Natural killer cell treated with Interleukin-12 subunit alpha and Interleukin-12 subunit beta and Interleukin-15 and Interleukin-18, amount 100 ng/mL, for 72 hours (primary cell): ENCODE results near the gene PPARGC1A. TPM values are rescaled to one million over a fixed set of nuclear protein-coding genes. Genes with fewer than 3 reads are reported as not detected.

Experiments used
- ATAC-seq, 2 donors: fragments of 150-1000 bp; cut with Tn5 transposase in 1 of 2; sonication (Bioruptor Pico), chemical (Tn5 transposase) in 1 of 2; 2 replicates each; pipeline ENCODE4 v1.10.0; 2021
- DNase-seq: peaks from one replicate; pipeline ENCODE4 v3.0.0; 2022; ENCODE audit warnings: low spot score
- H3K27ac Mint-ChIP-seq, 2 donors: 1 replicate in 1 of 2; 2 replicates in 1 of 2; pipeline ENCODE4 v1.8.0; 2022; ENCODE audit warnings: mixed read lengths in 2 of 2, mild to moderate bottlenecking in 1 of 2, moderate library complexity in 1 of 2
- H3K27me3 Mint-ChIP-seq, 2 donors: 1 replicate in 1 of 2; 2 replicates in 1 of 2; pipeline ENCODE4 v1.8.0; 2022; ENCODE audit warnings: mixed read lengths in 2 of 2
- H3K36me3 Mint-ChIP-seq: one replicate; pipeline ENCODE4 v1.8.0; 2022; ENCODE audit warnings: mixed read lengths
- H3K4me1 Mint-ChIP-seq, 2 donors: 1 replicate in 1 of 2; 2 replicates in 1 of 2; pipeline ENCODE4 v1.8.0; 2022; ENCODE audit warnings: low read depth in 2 of 2, mixed read lengths in 2 of 2, mild to moderate bottlenecking in 1 of 2
- H3K4me3 Mint-ChIP-seq: one replicate; pipeline ENCODE4 v1.8.0; 2022; ENCODE audit warnings: mixed read lengths
- H3K9me3 Mint-ChIP-seq: 2 replicates; pipeline ENCODE4 v1.8.0; 2022; ENCODE audit warnings: mixed read lengths
- total RNA-seq, 2 donors: library from RNA; stranded (reverse); gene quantifications; one replicate each; pipeline ENCODE4 v1.2.3, GENCODE V29; 2022

The PPARGC1A gene
- total RNA-seq, 2 donors from 2014 or later = not detected

DNA sequence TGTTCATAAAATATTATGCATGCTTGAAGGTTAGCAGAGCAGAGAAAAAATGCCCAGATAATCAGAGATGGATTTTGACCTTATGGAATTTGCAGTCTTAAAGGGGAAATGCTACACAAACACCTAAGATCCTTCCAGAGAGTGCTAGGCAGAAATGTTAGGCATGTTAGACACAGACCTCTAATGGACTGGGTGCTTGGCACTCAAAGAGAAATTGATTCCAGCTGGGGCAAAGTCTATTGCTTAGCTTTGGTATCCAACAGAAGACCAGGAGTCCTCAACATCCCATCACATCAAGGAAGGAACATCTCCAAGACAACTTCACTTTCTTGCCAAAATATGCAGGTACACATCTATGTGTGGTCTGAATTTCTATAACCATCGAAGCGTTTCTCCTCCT lies 32.2 kb upstream of the PPARGC1A start:
- ATAC-seq (no peak), DNase-seq (no peak)
- Mint-ChIP-seq H3K4me3 (no peak overlapping the region), H3K36me3 (peaks cover 5% of the 10 kb centered on the region), H3K4me1 (no peaks in the 10 kb centered on the region), H3K27me3 (no peaks in the 10 kb centered on the region), H3K9me3 (peaks cover 19% of the 10 kb centered on the region), H3K27ac (no peak overlapping the region)

DNA sequence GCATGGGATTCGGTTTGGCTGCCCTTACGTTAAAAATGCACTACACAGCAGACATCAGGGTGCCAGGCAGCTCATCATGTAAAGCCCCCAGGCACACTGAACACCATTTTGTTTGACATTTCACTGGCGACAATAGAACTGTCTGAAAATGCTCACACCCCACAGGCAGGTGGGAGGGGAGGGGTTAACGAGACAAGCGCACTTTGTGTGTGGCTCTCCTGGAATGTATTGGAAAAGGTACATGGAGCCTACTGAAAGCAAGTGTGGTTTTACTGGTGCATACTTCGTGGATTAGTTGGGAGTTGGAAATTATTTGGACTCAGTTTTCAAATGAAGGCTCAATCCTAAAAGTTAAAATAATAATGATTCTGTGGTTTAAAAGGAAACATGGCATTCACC lies 31.6 kb upstream of the PPARGC1A start:
- no peak overlapping the region for H3K4me3 Mint-ChIP-seq
- no peak for DNase-seq
- no peak for ATAC-seq
- no peak overlapping the region for H3K27ac Mint-ChIP-seq
- no peaks in the 10 kb centered on the region for H3K27me3 Mint-ChIP-seq
- H3K9me3 Mint-ChIP-seq = peaks cover 19% of the 10 kb centered on the region
- H3K36me3 Mint-ChIP-seq = peaks cover under 1% of the 10 kb centered on the region
- no peaks in the 10 kb centered on the region for H3K4me1 Mint-ChIP-seq

DNA sequence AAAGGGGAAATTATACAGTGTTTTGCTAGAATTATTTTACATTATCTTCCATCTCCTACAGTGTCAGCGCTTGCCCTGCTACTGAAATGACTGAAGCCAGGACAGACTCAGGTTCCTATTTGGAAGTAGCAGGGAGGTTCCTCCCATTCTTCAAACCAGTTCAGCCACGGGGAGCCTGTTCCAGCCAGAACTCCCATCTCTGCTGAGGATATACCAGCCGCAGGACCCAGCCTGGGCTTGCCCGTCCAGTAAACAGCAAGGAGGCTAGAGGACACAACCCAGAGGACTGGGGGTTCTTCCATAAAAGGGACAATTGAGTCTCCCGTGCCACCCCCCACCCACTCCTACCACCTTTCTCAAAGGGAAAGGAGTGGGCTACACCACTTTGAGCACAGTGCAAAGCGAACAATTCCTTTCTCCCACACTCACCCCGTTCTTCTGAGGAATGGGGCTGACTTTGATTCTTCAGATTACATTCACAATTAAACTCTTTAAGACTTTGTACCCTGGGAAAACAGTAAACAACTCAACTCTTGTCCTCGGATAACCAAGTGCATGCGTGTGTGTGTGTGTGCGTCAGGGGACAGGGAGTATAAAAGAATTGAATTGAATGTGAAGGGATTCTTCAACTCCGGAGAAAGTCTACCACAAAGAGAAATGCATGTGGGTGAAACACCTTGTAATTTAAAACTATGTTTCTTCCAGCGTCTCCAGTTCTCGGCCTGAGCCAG lies 31.0 kb upstream of the PPARGC1A start:
- H3K9me3 Mint-ChIP-seq = peaks cover 15% of the 10 kb centered on the region
- H3K4me1 Mint-ChIP-seq = no peaks in the 10 kb centered on the region
- H3K27ac Mint-ChIP-seq = no peak overlapping the region
- ATAC-seq = no peak
- H3K4me3 Mint-ChIP-seq = no peak overlapping the region
- H3K27me3 Mint-ChIP-seq = no peaks in the 10 kb centered on the region
- no peak for DNase-seq
- H3K36me3 Mint-ChIP-seq = no peaks in the 10 kb centered on the region

DNA sequence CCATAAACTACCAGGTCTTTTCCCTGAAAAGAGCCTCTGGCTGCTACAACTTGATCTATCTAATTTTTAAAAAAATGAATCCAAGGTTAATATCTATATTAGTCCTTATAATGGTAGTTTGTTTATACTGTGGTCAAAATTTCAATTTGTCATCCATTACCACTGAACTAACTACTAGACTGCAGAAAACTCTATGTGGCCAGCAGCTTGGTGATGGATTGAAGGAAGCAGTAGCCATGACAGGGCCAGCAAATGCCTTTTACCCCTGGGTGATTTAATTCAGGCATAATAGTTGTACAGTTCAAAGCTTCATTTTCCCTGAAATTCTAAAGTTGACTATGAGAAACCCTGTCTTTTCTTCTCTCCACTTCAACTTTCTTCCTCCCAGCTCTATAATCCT lies 30.4 kb upstream of the PPARGC1A start:
- peaks cover 11% of the 10 kb centered on the region for H3K9me3 Mint-ChIP-seq
- H3K36me3 Mint-ChIP-seq = no peaks in the 10 kb centered on the region
- ATAC-seq = no peak
- no peak overlapping the region for H3K27ac Mint-ChIP-seq
- DNase-seq = no peak
- no peaks in the 10 kb centered on the region for H3K4me1 Mint-ChIP-seq
- no peak overlapping the region for H3K4me3 Mint-ChIP-seq
- H3K27me3 Mint-ChIP-seq = no peaks in the 10 kb centered on the region

DNA sequence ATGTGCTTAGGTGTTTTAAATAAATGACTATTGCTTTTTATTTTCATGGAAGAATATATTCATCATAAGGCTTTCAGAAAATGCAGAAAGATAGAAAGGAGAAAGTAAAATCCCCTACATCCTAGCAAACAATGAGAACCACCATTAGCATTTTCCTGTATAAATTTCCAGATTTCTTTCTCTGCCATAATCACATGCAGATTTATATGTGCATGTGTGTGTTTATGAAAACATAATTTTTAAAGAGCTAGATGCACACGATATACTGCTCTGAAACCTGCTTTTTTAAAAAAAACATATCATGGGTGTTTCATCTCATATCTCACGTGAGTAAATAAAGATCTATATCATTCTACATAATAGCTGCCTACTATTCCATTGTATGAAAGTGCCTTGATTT lies 26.4 kb upstream of the PPARGC1A start:
- Mint-ChIP-seq H3K27ac (no peak overlapping the region), H3K9me3 (peaks cover 8% of the 10 kb centered on the region), H3K4me3 (no peak overlapping the region), H3K27me3 (no peaks in the 10 kb centered on the region), H3K4me1 (no peaks in the 10 kb centered on the region), H3K36me3 (no peaks in the 10 kb centered on the region)
- DNase-seq (no peak), ATAC-seq (no peak)

DNA sequence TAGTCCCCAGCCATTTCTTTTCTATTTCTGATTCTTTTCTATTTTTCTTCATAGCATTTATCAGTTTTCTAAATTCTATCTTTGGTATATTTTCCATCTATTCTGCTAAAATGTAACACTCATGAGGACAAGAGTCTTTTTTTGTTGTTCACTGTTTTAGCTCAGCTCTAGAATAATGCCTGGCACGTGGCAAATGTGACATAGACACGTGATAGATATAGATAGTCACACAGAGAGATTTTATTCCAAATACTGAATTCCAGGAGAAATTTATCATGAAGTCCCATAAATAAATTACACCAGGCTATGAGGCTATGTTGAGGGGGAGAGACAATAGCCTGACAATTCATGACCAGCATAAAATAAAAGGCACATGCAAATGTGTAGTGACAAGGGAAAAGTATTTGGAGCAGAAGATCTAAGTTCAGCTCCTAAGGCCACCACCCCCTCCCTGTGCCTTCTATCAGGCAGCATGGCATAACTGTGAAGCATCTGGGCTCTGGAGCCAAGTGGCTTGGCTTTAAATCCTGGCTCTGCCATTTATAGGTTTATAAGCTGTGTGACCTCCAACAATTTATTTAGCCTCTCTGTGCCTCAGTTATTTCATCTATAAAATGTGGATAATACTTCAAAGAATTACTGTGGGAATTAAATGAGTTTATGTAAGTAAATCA lies 25.7 kb upstream of the PPARGC1A start:
- no peaks in the 10 kb centered on the region for H3K36me3 Mint-ChIP-seq
- H3K4me3 Mint-ChIP-seq = no peak overlapping the region
- H3K4me1 Mint-ChIP-seq = no peaks in the 10 kb centered on the region
- H3K27me3 Mint-ChIP-seq = no peaks in the 10 kb centered on the region
- ATAC-seq (no peak), DNase-seq (no peak)
- peaks cover 8% of the 10 kb centered on the region for H3K9me3 Mint-ChIP-seq
- no peak overlapping the region for H3K27ac Mint-ChIP-seq

DNA sequence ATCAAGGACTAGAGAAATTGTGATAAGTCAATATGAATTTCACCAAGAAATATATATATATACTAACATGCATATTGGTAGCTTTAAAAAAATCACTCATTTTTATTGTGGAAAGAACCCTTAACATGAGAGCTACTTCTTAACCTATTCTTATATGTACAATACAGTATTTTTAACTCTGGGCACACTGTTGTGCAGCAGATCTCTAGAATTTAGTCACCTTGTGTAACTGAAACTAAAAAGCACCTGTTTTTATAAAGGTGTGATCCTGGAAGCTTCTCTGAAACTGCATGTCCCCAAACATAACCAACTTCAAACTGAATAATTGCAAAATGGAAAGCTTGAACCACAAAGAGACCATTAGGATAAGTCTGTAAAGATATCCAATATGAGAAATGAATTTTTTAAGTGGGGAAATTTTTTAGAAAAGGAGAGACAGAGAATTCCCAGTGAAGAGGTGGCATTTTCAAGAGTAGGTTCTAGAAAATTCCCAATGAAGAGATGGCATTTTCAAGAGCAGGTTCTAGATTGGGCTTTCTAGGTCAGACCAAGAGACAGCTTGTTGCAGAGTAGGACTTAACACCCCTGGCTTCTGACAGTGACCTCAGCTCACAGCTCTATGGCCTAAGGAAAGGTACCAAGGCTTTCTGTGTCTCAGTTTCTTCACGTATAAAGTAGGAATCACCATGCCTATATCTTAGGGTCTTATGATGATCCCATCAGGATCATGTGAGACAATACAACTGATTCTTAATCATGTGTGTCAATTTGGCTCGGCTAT lies 22.0 kb upstream of the PPARGC1A start:
- H3K36me3 Mint-ChIP-seq = no peaks in the 10 kb centered on the region
- no peak overlapping the region for H3K4me3 Mint-ChIP-seq
- DNase-seq (no peak), ATAC-seq (no peak)
- no peaks in the 10 kb centered on the region for H3K27me3 Mint-ChIP-seq
- H3K9me3 Mint-ChIP-seq = peaks cover 2% of the 10 kb centered on the region
- H3K4me1 Mint-ChIP-seq = no peaks in the 10 kb centered on the region
- no peak overlapping the region for H3K27ac Mint-ChIP-seq

DNA sequence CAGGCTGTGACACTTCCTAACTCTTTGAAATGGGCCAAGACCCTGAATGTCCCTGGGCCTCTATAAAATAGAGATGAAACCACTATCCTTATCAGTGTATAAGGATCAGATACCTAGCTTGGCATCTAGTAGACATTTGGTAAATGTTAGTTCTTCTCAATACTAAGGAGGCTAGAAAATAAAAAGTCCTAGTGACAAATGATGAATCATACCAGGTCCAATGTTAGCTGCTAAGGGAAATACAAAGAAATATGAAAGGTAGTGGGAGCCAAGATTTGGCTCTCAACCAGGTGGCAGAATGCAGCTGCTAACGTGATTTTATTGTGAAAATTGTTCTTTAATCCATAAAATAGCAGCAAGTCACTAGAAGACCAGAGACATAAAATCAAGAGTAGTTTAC lies 19.8 kb upstream of the PPARGC1A start:
- H3K27me3 Mint-ChIP-seq = no peaks in the 10 kb centered on the region
- peaks cover 2% of the 10 kb centered on the region for H3K9me3 Mint-ChIP-seq
- no peak overlapping the region for H3K27ac Mint-ChIP-seq
- DNase-seq = no peak
- ATAC-seq = no peak
- no peak overlapping the region for H3K4me3 Mint-ChIP-seq
- no peaks in the 10 kb centered on the region for H3K36me3 Mint-ChIP-seq
- H3K4me1 Mint-ChIP-seq = no peaks in the 10 kb centered on the region

DNA sequence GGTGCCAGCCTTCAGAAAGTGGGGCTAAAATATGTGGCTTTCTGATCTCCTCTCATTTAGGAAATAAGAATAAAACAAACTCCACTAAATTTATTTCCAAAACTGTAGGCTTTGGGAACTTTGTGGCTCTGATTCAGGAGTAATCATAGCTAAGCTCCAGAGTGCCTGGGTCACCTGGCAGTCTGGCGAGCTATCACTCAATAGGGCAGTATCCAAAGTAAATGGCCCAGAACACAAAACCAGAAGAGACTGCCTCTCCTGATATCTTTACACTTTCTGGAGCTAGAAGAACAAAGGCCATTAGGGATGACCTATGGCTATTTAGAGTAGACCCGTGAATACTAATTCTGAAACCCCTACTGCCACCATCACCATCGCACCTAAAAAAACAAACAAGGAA lies 17.0 kb upstream of the PPARGC1A start:
- no peaks in the 10 kb centered on the region for H3K36me3 Mint-ChIP-seq
- H3K27me3 Mint-ChIP-seq = no peaks in the 10 kb centered on the region
- no peak overlapping the region for H3K27ac Mint-ChIP-seq
- DNase-seq (no peak), ATAC-seq (no peak)
- peaks cover 5% of the 10 kb centered on the region for H3K9me3 Mint-ChIP-seq
- H3K4me1 Mint-ChIP-seq = no peaks in the 10 kb centered on the region
- H3K4me3 Mint-ChIP-seq = no peak overlapping the region

DNA sequence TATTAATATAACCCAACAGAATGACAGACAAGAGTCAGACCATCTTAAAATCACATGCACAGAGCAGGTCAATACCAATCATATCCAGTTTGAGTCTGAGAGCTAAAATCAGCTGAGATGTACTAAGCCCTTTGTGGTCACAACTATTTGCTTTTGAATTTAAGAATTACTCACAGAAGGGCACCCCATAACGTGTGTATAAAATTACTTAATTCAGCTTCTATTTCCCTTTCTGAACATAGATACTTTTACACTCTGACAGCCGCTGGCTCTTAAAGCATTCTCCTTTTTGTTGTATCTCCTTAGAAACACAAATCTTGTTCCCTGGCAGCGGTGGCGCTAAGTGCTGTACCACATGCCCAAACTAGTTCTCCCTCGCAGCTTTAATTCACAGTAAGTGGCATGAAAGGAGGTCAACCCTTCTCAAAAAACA lies 14.8 kb upstream of the PPARGC1A start:
- H3K27me3 Mint-ChIP-seq = no peaks in the 10 kb centered on the region
- H3K4me1 Mint-ChIP-seq = no peaks in the 10 kb centered on the region
- H3K4me3 Mint-ChIP-seq = no peak overlapping the region
- no peak for ATAC-seq
- no peak for DNase-seq
- H3K27ac Mint-ChIP-seq = no peak overlapping the region
- peaks cover 5% of the 10 kb centered on the region for H3K9me3 Mint-ChIP-seq
- no peaks in the 10 kb centered on the region for H3K36me3 Mint-ChIP-seq

DNA sequence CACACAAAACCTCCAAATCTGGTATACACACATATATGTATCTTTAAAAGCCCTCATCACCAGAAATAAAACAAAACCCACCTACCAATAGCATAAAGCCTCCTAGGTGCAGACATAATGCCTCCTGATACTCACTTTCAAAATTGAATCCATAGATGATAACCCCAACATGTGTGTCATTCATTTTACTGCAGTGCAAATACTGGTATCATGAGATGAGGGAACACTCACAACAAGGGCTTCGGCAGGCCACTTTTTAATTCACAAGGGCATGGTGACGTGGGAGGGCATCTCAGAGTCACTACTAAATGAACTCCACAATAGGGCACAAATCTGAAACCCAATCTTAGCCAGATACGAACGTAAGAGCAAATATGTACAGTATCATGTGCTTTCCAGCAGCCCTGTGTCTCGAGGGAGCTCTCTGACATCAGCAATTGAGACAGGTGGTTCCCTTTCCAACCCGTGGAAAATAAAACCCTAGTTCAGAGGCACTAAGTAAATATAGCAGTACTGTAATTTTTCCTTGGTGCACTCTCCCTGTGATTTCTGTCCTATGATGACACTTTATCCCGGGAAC lies 14.1 kb upstream of the PPARGC1A start:
- DNase-seq (no peak), ATAC-seq (no peak)
- Mint-ChIP-seq H3K36me3 (no peaks in the 10 kb centered on the region), H3K4me3 (no peak overlapping the region), H3K27ac (no peak overlapping the region), H3K4me1 (no peaks in the 10 kb centered on the region), H3K27me3 (no peaks in the 10 kb centered on the region), H3K9me3 (peaks cover 5% of the 10 kb centered on the region)

DNA sequence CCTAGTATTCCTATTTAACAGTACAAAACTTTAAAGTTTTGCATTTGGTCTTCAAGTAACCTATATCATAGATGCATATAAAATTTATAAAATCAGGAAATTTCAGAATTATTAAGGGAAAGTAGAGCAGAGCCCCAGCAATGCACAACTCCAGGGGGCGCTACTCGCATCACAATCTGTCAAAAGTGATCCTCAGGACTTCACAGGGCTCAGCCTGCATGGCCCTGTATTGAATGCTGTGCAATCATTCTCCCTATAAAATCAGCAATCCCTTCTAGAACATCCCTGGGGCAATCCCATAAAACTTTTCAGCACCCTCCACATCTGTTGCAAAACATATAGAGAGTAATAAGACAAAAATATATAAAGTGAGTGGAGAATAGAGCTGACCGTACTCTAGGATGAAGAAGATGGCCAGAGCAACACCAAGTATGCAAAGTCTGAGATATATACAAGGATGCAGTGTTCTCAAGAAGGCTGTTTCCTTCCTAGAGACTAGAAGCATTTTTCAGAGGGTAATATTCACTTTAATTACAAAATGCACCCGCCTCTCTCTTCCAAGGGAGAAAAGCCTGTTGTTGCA lies 12.5 kb upstream of the PPARGC1A start:
- no peak overlapping the region for H3K4me3 Mint-ChIP-seq
- no peak overlapping the region for H3K27ac Mint-ChIP-seq
- H3K4me1 Mint-ChIP-seq = no peaks in the 10 kb centered on the region
- ATAC-seq (no peak), DNase-seq (no peak)
- H3K36me3 Mint-ChIP-seq = no peaks in the 10 kb centered on the region
- H3K9me3 Mint-ChIP-seq = peaks cover 9% of the 10 kb centered on the region
- no peaks in the 10 kb centered on the region for H3K27me3 Mint-ChIP-seq

DNA sequence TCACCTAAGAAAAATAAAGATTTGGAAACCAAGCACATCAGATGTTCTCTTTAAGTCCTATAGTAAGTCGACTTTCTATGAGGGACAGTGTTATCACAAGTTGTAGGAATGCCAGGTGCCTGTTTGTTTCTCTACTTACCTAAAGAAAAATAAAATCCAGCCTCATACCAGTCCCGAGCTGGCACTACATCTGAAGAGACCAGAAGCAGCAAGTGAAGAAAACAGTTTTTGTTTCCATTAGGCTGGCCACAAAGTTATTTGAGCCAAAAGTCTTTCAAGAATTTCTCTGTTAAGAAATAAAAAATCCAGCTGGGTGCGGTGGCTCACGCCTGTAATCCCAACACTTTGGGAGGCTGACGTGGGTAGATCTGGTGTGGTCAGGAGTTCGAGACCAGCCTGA lies 10.8 kb upstream of the PPARGC1A start:
- Mint-ChIP-seq H3K27ac (no peak overlapping the region), H3K4me1 (no peaks in the 10 kb centered on the region), H3K4me3 (no peak overlapping the region), H3K9me3 (peaks cover 9% of the 10 kb centered on the region), H3K36me3 (no peaks in the 10 kb centered on the region), H3K27me3 (no peaks in the 10 kb centered on the region)
- DNase-seq = no peak
- ATAC-seq = no peak

DNA sequence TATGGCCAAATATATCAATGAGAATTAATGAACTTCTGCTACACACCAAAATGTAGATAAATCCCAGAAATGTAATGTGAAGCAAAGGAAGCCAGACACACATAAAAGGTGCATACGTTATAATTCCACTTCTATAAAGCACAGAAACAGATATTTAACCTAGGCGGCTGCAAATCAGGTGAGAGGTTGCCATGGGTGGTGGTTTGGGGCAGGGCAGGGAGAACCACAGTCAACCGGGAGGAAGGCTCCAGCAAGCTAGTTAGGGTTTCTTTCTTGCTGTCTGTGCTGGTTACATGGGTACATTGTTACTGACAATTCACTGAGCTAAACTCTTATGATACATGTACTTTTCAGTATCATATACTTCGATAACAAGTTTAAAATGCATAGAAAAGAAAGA lies 9.7 kb upstream of the PPARGC1A start:
- DNase-seq (no peak), ATAC-seq (no peak)
- no peak overlapping the region for H3K27ac Mint-ChIP-seq
- peaks cover 6% of the 10 kb centered on the region for H3K9me3 Mint-ChIP-seq
- H3K36me3 Mint-ChIP-seq = no peaks in the 10 kb centered on the region
- H3K27me3 Mint-ChIP-seq = no peaks in the 10 kb centered on the region
- H3K4me1 Mint-ChIP-seq = no peaks in the 10 kb centered on the region
- H3K4me3 Mint-ChIP-seq = no peak overlapping the region
